Mammary epithelial cell (primary cell): Measurements from ENCODE around the gene CIROP.

Experiments
- EZH2 ChIP-seq: IDR thresholded peaks from 2 replicates; pipeline ENCODE4 v1.6.1; 2012; ENCODE audit warnings: low read length, inconsistent platforms, borderline replicate concordance
- TF ChIP-seq, protein P1 (sequence below), 2 donors: IDR thresholded peaks in 1 of 2; conservative IDR thresholded peaks in 1 of 2; 2 replicates each; pipeline ENCODE4 v1.5.1; 2011 to 2012; ENCODE audit warnings: inconsistent platforms in 2 of 2, low read length in 2 of 2, mild to moderate bottlenecking in 2 of 2, control low read depth in 1 of 2, low read depth in 1 of 2; ENCODE audit not compliant: insufficient read depth in 1 of 2; ENCODE audit errors: extremely low read depth in 1 of 2

DNA sequence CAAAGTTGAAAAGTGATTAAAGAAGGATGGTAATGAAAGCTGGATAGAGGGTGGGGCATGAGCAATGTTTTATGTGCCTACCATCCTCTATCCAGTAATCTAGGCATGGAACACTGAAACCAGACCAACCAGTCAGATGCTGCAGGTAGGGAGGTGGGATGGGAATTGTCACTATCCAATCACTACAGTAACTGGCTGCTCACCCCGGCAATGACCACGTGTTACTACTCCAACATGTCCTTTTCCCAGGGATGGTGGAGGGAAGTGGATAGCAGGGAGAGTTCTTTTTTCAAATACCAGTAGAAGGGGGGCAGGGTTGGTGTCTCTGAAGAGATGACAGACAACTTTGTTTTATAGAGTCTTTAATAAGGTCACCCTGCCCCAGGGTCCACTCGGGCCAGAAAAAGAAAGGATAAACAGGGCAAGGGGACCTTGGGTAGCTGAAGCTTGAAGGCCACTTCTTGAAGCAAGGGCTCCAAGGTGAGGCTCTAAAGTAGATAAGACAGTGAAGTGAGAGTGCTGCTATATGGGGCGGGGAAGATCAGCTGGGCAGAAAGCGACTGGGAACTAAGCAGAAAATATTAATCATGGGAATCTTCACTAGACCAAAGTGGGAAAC, 32.8 kb downstream of the CIROP start:
- TF ChIP-seq, protein P1, sequence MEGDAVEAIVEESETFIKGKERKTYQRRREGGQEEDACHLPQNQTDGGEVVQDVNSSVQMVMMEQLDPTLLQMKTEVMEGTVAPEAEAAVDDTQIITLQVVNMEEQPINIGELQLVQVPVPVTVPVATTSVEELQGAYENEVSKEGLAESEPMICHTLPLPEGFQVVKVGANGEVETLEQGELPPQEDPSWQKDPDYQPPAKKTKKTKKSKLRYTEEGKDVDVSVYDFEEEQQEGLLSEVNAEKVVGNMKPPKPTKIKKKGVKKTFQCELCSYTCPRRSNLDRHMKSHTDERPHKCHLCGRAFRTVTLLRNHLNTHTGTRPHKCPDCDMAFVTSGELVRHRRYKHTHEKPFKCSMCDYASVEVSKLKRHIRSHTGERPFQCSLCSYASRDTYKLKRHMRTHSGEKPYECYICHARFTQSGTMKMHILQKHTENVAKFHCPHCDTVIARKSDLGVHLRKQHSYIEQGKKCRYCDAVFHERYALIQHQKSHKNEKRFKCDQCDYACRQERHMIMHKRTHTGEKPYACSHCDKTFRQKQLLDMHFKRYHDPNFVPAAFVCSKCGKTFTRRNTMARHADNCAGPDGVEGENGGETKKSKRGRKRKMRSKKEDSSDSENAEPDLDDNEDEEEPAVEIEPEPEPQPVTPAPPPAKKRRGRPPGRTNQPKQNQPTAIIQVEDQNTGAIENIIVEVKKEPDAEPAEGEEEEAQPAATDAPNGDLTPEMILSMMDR (conservative IDR thresholded peaks at IDR 0.05 in 1 of 2, IDR thresholded peaks at IDR 0.05 in 1 of 2; ENCODE audit: extremely low read depth in 1 of 2, insufficient read depth in 1 of 2, low read depth in 1 of 2, low read length in 2 of 2), result no peak
- TF ChIP-seq EZH2, result no peak
